ENCODE results near the gene PCBD2.

PCBD2 gene

GRCh38 chr5:134949316-134949715 lies 44.4 kb downstream of the PCBD2 start:
- TF ChIP-seq CTCF (IDR thresholded peaks at IDR 0.05; ENCODE audit: control extremely low read depth, extremely low read depth, low read depth, missing control alignments): no peak
- ChIA-PET POLR2A (no interaction called here), CTCF (interaction anchor here (1.6 to 1.9 kb wide), 3 partner anchors 12 to 23 kb away, joined by 4 to 6 read pairs (median 5); no protein-coding TSS in a partner anchor)
- no peak for DNase-seq (ENCODE audit: extremely low spot score)

GRCh38 chr5:134957920-134958608 lies 53.1 kb downstream of the PCBD2 start:
- TF ChIP-seq CTCF (IDR thresholded peaks at IDR 0.05; ENCODE audit: control extremely low read depth, extremely low read depth, low read depth, missing control alignments): no peak
- CTCF ChIA-PET: no interaction called here
- POLR2A ChIA-PET: no interaction called here
- DNase-seq (ENCODE audit: extremely low spot score): no peak

- DNase-seq (ENCODE audit: extremely low spot score): no peak
- TF ChIP-seq CTCF (IDR thresholded peaks at IDR 0.05; ENCODE audit: control extremely low read depth, extremely low read depth, low read depth, missing control alignments): no peak
- POLR2A ChIA-PET: no interaction called here
- CTCF ChIA-PET: no interaction called here
Measured at GRCh38 chr5:134958755-134959154, 53.8 kb downstream of the PCBD2 start.

- POLR2A ChIA-PET: no interaction called here
- no peak for TF ChIP-seq CTCF (IDR thresholded peaks at IDR 0.05; ENCODE audit: control extremely low read depth, extremely low read depth, low read depth, missing control alignments)
- no peak for DNase-seq (ENCODE audit: extremely low spot score)
- CTCF ChIA-PET: no interaction called here
Measured at GRCh38 chr5:134963098-134963497, 58.2 kb downstream of the PCBD2 start.

- ChIA-PET CTCF (interaction anchor here (0.8 kb wide), 1 partner anchor 16 kb away, joined by 4 read pairs; no protein-coding TSS in a partner anchor), POLR2A (no interaction called here)
- DNase-seq (ENCODE audit: extremely low spot score): no peak
- no peak for TF ChIP-seq CTCF (IDR thresholded peaks at IDR 0.05; ENCODE audit: control extremely low read depth, extremely low read depth, low read depth, missing control alignments)
Measured at GRCh38 chr5:134964359-134965270, 59.7 kb downstream of the PCBD2 start.

GRCh38 chr5:134965271-134965825 lies 60.4 kb downstream of the PCBD2 start:
- no peak for DNase-seq (ENCODE audit: extremely low spot score)
- TF ChIP-seq CTCF (IDR thresholded peaks at IDR 0.05; ENCODE audit: control extremely low read depth, extremely low read depth, low read depth, missing control alignments): no peak
- POLR2A ChIA-PET: no interaction called here
- CTCF ChIA-PET: interaction anchor here (0.8 kb wide), 1 partner anchor 17 kb away, joined by 4 read pairs; no protein-coding TSS in a partner anchor

All from GM10248 (cell line).